Measurements from ENCODE around the gene RNF208. TPM values are rescaled to one million over a fixed set of nuclear protein-coding genes. Genes with fewer than 3 reads are reported as not detected.

Gene RNF208
- total RNA-seq, 3 donors from 2014 or later (not counting 1 experiment from before 2014, with no cell fraction given): 0.82 to 1.6 (median 0.93) TPM

- H3K4me3 Mint-ChIP-seq: peak within 1 kb of the TSS; percentile 93
- peaks cover 37 to 45% of the 10 kb centered on the region in 2 donors for H3K4me1 Mint-ChIP-seq
- H3K36me3 Mint-ChIP-seq: no peaks in the 10 kb centered on the region
- WGBS (ENCODE audit: insufficient coverage): under 1% methylated on average over 98 of the region's 98 CpGs
- peak; percentile 52 to 63 (median 56) for ATAC-seq
- H3K27me3 ChIP-seq (ENCODE audit: control insufficient read depth, insufficient read depth, low read length): no peaks in the 10 kb centered on the region
- H3K27ac Mint-ChIP-seq: peak within 1 kb of the TSS; percentile 92 to 96
- H3K9me3 ChIP-seq (ENCODE audit: control insufficient read depth, insufficient read depth, low read length): no peaks in the 10 kb centered on the region
- no peak for TF ChIP-seq CTCF (IDR thresholded peaks at IDR 0.05)
- peak within 1 kb of the TSS; percentile 81 for H3K4me3 ChIP-seq (ENCODE audit: low read length)
- DNase-seq: peak; percentile 95
- peaks cover 39% of the 10 kb centered on the region for H3K4me1 ChIP-seq (ENCODE audit: control insufficient read depth, insufficient read depth, low read length)
- H3K27me3 Mint-ChIP-seq (ENCODE audit: low read depth in 2 of 2): no peaks in the 10 kb centered on the region
- intact Hi-C loops (cut with micrococcal nuclease): loop anchor here (1.0 to 2.0 kb wide), 2 partner anchors 17 kb away; partner anchors contain the start of genes ANAPC2, RNF208 and SSNA1
- H3K9me3 Mint-ChIP-seq: no peaks in the 10 kb centered on the region
- no peaks in the 10 kb centered on the region for H3K36me3 ChIP-seq (ENCODE audit: control insufficient read depth, insufficient read depth, low read length)
- H3K27ac ChIP-seq (ENCODE audit: low read length): peak within 1 kb of the TSS; percentile 80
Observed at GRCh38 chr9:137205126-137206069, 16.6 kb downstream of the RNF208 start, which contains the start of the genes NDOR1 and TMEM203. TSS of gene NDOR1 (plus strand) at chr9:137205700. CDS start at chr9:137205778, 78 bp downstream. TSS of gene TMEM203 (minus strand) at chr9:137205648. CDS start at chr9:137205414, 234 bp downstream.

DNA sequence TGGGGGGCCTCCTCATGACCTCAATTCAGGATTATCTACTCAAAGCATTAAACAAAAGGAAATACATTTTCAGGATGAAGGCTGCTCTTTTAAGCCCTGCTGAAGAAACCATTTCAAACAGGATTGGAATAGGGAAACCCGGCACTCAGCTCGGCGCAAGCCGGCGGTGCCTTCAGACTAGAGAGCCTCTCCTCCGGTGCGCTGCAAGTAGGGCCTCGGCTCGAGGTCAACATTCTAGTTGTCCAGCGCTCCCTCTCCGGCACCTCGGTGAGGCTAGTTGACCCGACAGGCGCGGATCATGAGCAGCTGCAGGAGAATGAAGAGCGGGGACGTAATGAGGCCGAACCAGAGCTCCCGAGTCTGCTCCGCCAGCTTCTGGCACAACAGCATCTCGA lies 17.3 kb downstream of the RNF208 start:
- H3K4me1 ChIP-seq (ENCODE audit: control insufficient read depth, insufficient read depth, low read length): peaks cover 40% of the 10 kb centered on the region
- ATAC-seq (no peak), DNase-seq (no peak)
- intact Hi-C loops (cut with micrococcal nuclease): loop anchor here (1.0 to 5.0 kb wide), 3 partner anchors 16 to 38 kb away; partner anchors contain the start of genes ANAPC2, RNF208, SSNA1 and TUBB4B
- peak overlapping the region; percentile 93 for H3K4me3 Mint-ChIP-seq
- H3K27me3 Mint-ChIP-seq (ENCODE audit: low read depth in 2 of 2): no peaks in the 10 kb centered on the region
- TF ChIP-seq CTCF (IDR thresholded peaks at IDR 0.05): no peak
- H3K9me3 Mint-ChIP-seq: no peaks in the 10 kb centered on the region
- H3K4me1 Mint-ChIP-seq: peaks cover 37 to 45% of the 10 kb centered on the region in 2 donors
- peak overlapping the region; percentile 64 for H3K27ac ChIP-seq (ENCODE audit: low read length)
- H3K36me3 Mint-ChIP-seq: no peaks in the 10 kb centered on the region
- no peaks in the 10 kb centered on the region for H3K36me3 ChIP-seq (ENCODE audit: control insufficient read depth, insufficient read depth, low read length)
- peak overlapping the region; percentile 57 for H3K4me3 ChIP-seq (ENCODE audit: low read length)
- H3K27ac Mint-ChIP-seq: peak overlapping the region; percentile 92 to 96
- 24% methylated on average over 21 of the region's 21 CpGs for WGBS (ENCODE audit: insufficient coverage)
- no peaks in the 10 kb centered on the region for H3K27me3 ChIP-seq (ENCODE audit: control insufficient read depth, insufficient read depth, low read length)
- H3K9me3 ChIP-seq (ENCODE audit: control insufficient read depth, insufficient read depth, low read length): no peaks in the 10 kb centered on the region

DNA sequence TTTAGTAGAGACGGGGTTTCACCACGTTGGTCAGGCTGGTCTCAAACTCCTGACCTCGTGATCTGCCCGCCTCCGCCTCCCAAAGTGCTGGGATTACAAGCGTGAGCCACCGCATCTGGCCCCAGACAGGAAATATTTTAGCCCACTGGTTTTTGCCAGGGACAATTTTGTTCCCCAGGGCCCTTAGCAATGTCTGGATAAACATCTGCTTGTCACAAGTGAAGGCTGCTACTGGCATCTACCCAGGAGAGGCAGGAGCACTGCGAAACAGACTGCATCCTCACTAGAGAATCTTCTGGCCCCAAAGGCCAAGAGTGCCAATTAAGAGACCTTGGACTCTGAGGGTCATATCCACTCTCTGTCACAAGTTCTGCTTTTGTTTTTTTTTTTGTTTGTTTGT lies 19.1 kb downstream of the RNF208 start:
- Mint-ChIP-seq H3K27me3 (ENCODE audit: low read depth in 2 of 2) (no peaks in the 10 kb centered on the region), H3K4me3 (no peak overlapping the region), H3K27ac (no peak overlapping the region), H3K4me1 (peaks cover 37 to 49% of the 10 kb centered on the region in 2 donors), H3K36me3 (no peaks in the 10 kb centered on the region), H3K9me3 (no peaks in the 10 kb centered on the region)
- 95% methylated on average over 8 of the region's 8 CpGs for WGBS (ENCODE audit: insufficient coverage)
- DNase-seq (no peak), ATAC-seq (no peak)
- intact Hi-C loops (cut with micrococcal nuclease): loop anchor here (5.0 kb wide), 1 partner anchor 39 kb away; the partner anchor contains the start of gene TUBB4B
- no peaks in the 10 kb centered on the region for H3K9me3 ChIP-seq (ENCODE audit: control insufficient read depth, insufficient read depth, low read length)
- peaks cover 53% of the 10 kb centered on the region for H3K4me1 ChIP-seq (ENCODE audit: control insufficient read depth, insufficient read depth, low read length)
- H3K4me3 ChIP-seq (ENCODE audit: low read length): no peak overlapping the region
- H3K27ac ChIP-seq (ENCODE audit: low read length): no peak overlapping the region
- TF ChIP-seq CTCF (IDR thresholded peaks at IDR 0.05): no peak
- no peaks in the 10 kb centered on the region for H3K27me3 ChIP-seq (ENCODE audit: control insufficient read depth, insufficient read depth, low read length)
- H3K36me3 ChIP-seq (ENCODE audit: control insufficient read depth, insufficient read depth, low read length): no peaks in the 10 kb centered on the region
